Adipocyte (in vitro differentiated cells): ENCODE measurements around the gene KLF6.

Experiments used
- DNase-seq: peaks from one replicate; pipeline ENCODE4 v3.0.0-alpha.2; 2015; ENCODE audit warnings: low read depth
- H3K27me3 ChIP-seq: replicated peaks from 2 replicates; pipeline ENCODE4 v1.7.0; 2013; ENCODE audit warnings: mild to moderate bottlenecking, low read length, moderate library complexity; ENCODE audit not compliant: control insufficient read depth, insufficient read depth
- H3K36me3 ChIP-seq: 2 replicates; pipeline ENCODE4 v1.7.0; 2013; ENCODE audit warnings: low read length, mild to moderate bottlenecking, moderate library complexity; ENCODE audit not compliant: control insufficient read depth, insufficient read depth, severe bottlenecking
- H3K4me1 ChIP-seq: 2 replicates; pipeline ENCODE4 v1.7.0; 2013; ENCODE audit warnings: mild to moderate bottlenecking, low read length, moderate library complexity; ENCODE audit not compliant: control insufficient read depth, insufficient read depth
- H3K4me3 ChIP-seq: 2 replicates; pipeline ENCODE4 v1.7.0; 2013; ENCODE audit warnings: mild to moderate bottlenecking, low read length, moderate library complexity
- H3K9ac ChIP-seq: 2 replicates; pipeline ENCODE4 v1.7.0; 2013; ENCODE audit warnings: mild to moderate bottlenecking, low read length, moderate library complexity
- H3K9me3 ChIP-seq: 2 replicates; pipeline ENCODE4 v1.7.0; 2013; ENCODE audit warnings: mild to moderate bottlenecking, low read length, moderate library complexity; ENCODE audit not compliant: control insufficient read depth

The KLF6 gene

GRCh38 chr10:3807928-3808496, 23.0 kb upstream of the KLF6 start:
- no peak for DNase-seq
- peaks cover 65% of the 10 kb centered on the region for H3K4me1 ChIP-seq

GRCh38 chr10:3807211-3807927, 22.4 kb upstream of the KLF6 start:
- DNase-seq: no peak
- Histone ChIP-seq H3K9me3 (no peaks in the 10 kb centered on the region), H3K4me3 (no peak overlapping the region), H3K9ac (peak overlapping the region; percentile 88), H3K36me3 (no peaks in the 10 kb centered on the region), H3K27me3 (no peaks in the 10 kb centered on the region), H3K4me1 (peaks cover 60% of the 10 kb centered on the region)

More at GRCh38 chr10:3807928-3808496, 23.0 kb upstream of the KLF6 start:
- Histone ChIP-seq H3K27me3 (no peaks in the 10 kb centered on the region), H3K9ac (no peak overlapping the region), H3K4me3 (no peak overlapping the region), H3K9me3 (no peaks in the 10 kb centered on the region), H3K36me3 (no peaks in the 10 kb centered on the region)

- Histone ChIP-seq H3K4me3 (no peak overlapping the region), H3K36me3 (no peaks in the 10 kb centered on the region), H3K27me3 (no peaks in the 10 kb centered on the region), H3K4me1 (peaks cover 54% of the 10 kb centered on the region), H3K9me3 (no peaks in the 10 kb centered on the region), H3K9ac (peak overlapping the region; percentile 88)
- DNase-seq: peak; percentile 76
Observed at GRCh38 chr10:3806603-3807002, 21.6 kb upstream of the KLF6 start.

GRCh38 chr10:3805791-3806461, 20.9 kb upstream of the KLF6 start:
- Histone ChIP-seq H3K4me3 (peak overlapping the region; percentile 74), H3K4me1 (peaks cover 47% of the 10 kb centered on the region)
- DNase-seq: peak; percentile 91

GRCh38 chr10:3805201-3805790, 20.3 kb upstream of the KLF6 start:
- Histone ChIP-seq H3K36me3 (no peaks in the 10 kb centered on the region), H3K4me3 (peak overlapping the region; percentile 74), H3K27me3 (no peaks in the 10 kb centered on the region), H3K9ac (peak overlapping the region; percentile 88), H3K9me3 (no peaks in the 10 kb centered on the region), H3K4me1 (peaks cover 42% of the 10 kb centered on the region)
- DNase-seq: peak; percentile 61

More at GRCh38 chr10:3805791-3806461, 20.9 kb upstream of the KLF6 start:
- no peaks in the 10 kb centered on the region for H3K36me3 ChIP-seq
- no peaks in the 10 kb centered on the region for H3K9me3 ChIP-seq
- H3K9ac ChIP-seq: peak overlapping the region; percentile 88
- H3K27me3 ChIP-seq: no peaks in the 10 kb centered on the region

GRCh38 chr10:3803927-3804741, 19.1 kb upstream of the KLF6 start:
- Histone ChIP-seq H3K9me3 (no peaks in the 10 kb centered on the region), H3K36me3 (no peaks in the 10 kb centered on the region), H3K9ac (peak overlapping the region; percentile 88), H3K4me3 (no peak overlapping the region), H3K4me1 (peaks cover 37% of the 10 kb centered on the region), H3K27me3 (no peaks in the 10 kb centered on the region)
- no peak for DNase-seq

- no peak overlapping the region for H3K4me3 ChIP-seq
- H3K4me1 ChIP-seq: peaks cover 37% of the 10 kb centered on the region
- no peak overlapping the region for H3K9ac ChIP-seq
- H3K36me3 ChIP-seq: no peaks in the 10 kb centered on the region
- H3K9me3 ChIP-seq: no peaks in the 10 kb centered on the region
- no peaks in the 10 kb centered on the region for H3K27me3 ChIP-seq
- no peak for DNase-seq
Observed at GRCh38 chr10:3803295-3803926, 18.4 kb upstream of the KLF6 start.

- no peaks in the 10 kb centered on the region for H3K27me3 ChIP-seq
- no peak overlapping the region for H3K4me3 ChIP-seq
- peaks cover 37% of the 10 kb centered on the region for H3K4me1 ChIP-seq
- H3K9ac ChIP-seq: no peak overlapping the region
- H3K36me3 ChIP-seq: no peaks in the 10 kb centered on the region
- no peak for DNase-seq
- no peaks in the 10 kb centered on the region for H3K9me3 ChIP-seq
Observed at GRCh38 chr10:3802526-3803265, 17.7 kb upstream of the KLF6 start.

GRCh38 chr10:3801558-3802192, 16.7 kb upstream of the KLF6 start:
- Histone ChIP-seq H3K27me3 (no peaks in the 10 kb centered on the region), H3K36me3 (no peaks in the 10 kb centered on the region), H3K9ac (no peak overlapping the region), H3K9me3 (no peaks in the 10 kb centered on the region), H3K4me3 (no peak overlapping the region), H3K4me1 (peaks cover 29% of the 10 kb centered on the region)
- no peak for DNase-seq

- Histone ChIP-seq H3K9me3 (peaks cover 8% of the 10 kb centered on the region), H3K27me3 (no peaks in the 10 kb centered on the region), H3K4me3 (no peak overlapping the region), H3K4me1 (peaks cover 18% of the 10 kb centered on the region), H3K9ac (no peak overlapping the region), H3K36me3 (no peaks in the 10 kb centered on the region)
- DNase-seq: no peak
Observed at GRCh38 chr10:3800586-3800985, 15.6 kb upstream of the KLF6 start.
